GM12878 (cell line): ENCODE results near the gene AKT1S1. TPM values are rescaled to one million over a fixed set of nuclear protein-coding genes. Genes with fewer than 3 reads are reported as not detected.
A peak's percentile ranks its signal among the peaks of the same experiment; 100 is the strongest.

ENCODE experiments used
- BACH1 ChIP-seq: fragments of 450-650 bp; IDR thresholded peaks from 2 replicates; pipeline ENCODE4 v1.6.1; 2017; ENCODE audit warnings: mild to moderate bottlenecking, borderline replicate concordance
- BMI1 ChIP-seq: fragments of 450-650 bp; IDR thresholded peaks from 2 replicates; pipeline ENCODE4 v1.6.1; 2016; ENCODE audit warnings: mild to moderate bottlenecking, moderate library complexity, borderline replicate concordance
- EGR1 ChIP-seq, 2 experiments: IDR thresholded peaks; 1 replicate in 1 of 2; 2 replicates in 1 of 2; pipeline ENCODE4 v1.6.1; 2011 to 2012; ENCODE audit warnings: low read depth in 2 of 2, low read length in 2 of 2, borderline replicate concordance in 1 of 2, mild to moderate bottlenecking in 1 of 2, moderate library complexity in 1 of 2
- ESRRA ChIP-seq: IDR thresholded peaks from 2 replicates; pipeline ENCODE4 v1.6.1; 2012; ENCODE audit warnings: mild to moderate bottlenecking, low read length, improper control_type of control experiment
- HDGF ChIP-seq: fragments of 450-650 bp; IDR thresholded peaks from 2 replicates; pipeline ENCODE4 v1.6.1; 2016; ENCODE audit warnings: antibody characterized with exemption
- IKZF2 ChIP-seq, 2 experiments: fragments of 450-650 bp; IDR thresholded peaks; 2 replicates each; pipeline ENCODE4 v1.6.1; 2017; ENCODE audit warnings: mild to moderate bottlenecking in 2 of 2, moderate library complexity in 2 of 2
- IRF4 ChIP-seq: IDR thresholded peaks from 2 replicates; pipeline ENCODE4 v1.6.1; 2011; ENCODE audit warnings: low read depth, low read length
- MXI1 ChIP-seq: fragments of 150-350 bp; IDR thresholded peaks from 2 replicates; pipeline ENCODE4 v1.6.1; 2011; ENCODE audit warnings: low read depth, mild to moderate bottlenecking, inconsistent platforms, low read length, improper control_type of control experiment
- MYC ChIP-seq: IDR thresholded peaks from 2 replicates; pipeline ENCODE4 v1.6.1; 2011; ENCODE audit warnings: mild to moderate bottlenecking, low read length, moderate library complexity, inconsistent platforms; ENCODE audit not compliant: insufficient read depth, insufficient replicate concordance, insufficient read length, severe bottlenecking
- NR2F1 ChIP-seq: fragments of 450-650 bp; conservative IDR thresholded peaks from 2 replicates; pipeline ENCODE4 v1.6.1; 2017; ENCODE audit warnings: mild to moderate bottlenecking
- PML ChIP-seq: IDR thresholded peaks from 2 replicates; pipeline ENCODE4 v1.6.1; 2012; ENCODE audit warnings: low read length, inconsistent platforms
- POU2F2 ChIP-seq: IDR thresholded peaks from 3 replicates; pipeline ENCODE4 v1.6.1; 2011; ENCODE audit warnings: low read depth, mild to moderate bottlenecking, low read length, borderline replicate concordance
- RUNX3 ChIP-seq: IDR thresholded peaks from 2 replicates; pipeline ENCODE4 v1.6.1; 2012; ENCODE audit warnings: low read length, inconsistent platforms
- SIN3A ChIP-seq: IDR thresholded peaks from 2 replicates; pipeline ENCODE4 v1.6.1; 2012; ENCODE audit warnings: low read depth, low read length, improper control_type of control experiment
- SMAD5 ChIP-seq: IDR thresholded peaks from 2 replicates; pipeline ENCODE4 v1.6.1; 2016; ENCODE audit warnings: antibody characterized with exemption, low read depth
- SUZ12 ChIP-seq: fragments of 200-600 bp; sonication (generic); IDR thresholded peaks from one replicate; pipeline ENCODE4 v1.6.1; 2018; ENCODE audit warnings: antibody characterized with exemption, mild to moderate bottlenecking; ENCODE audit not compliant: unreplicated experiment
- TCF3 ChIP-seq: IDR thresholded peaks from 2 replicates; pipeline ENCODE4 v1.6.1; 2012; ENCODE audit warnings: low read depth, mild to moderate bottlenecking, low read length, borderline replicate concordance; ENCODE audit not compliant: insufficient read depth
- TCF7 ChIP-seq: IDR thresholded peaks from 2 replicates; pipeline ENCODE4 v1.6.1; 2014; ENCODE audit warnings: antibody characterized with exemption, borderline replicate concordance
- YBX1 ChIP-seq: fragments of 450-650 bp; IDR thresholded peaks from 2 replicates; pipeline ENCODE4 v1.6.1; 2016; ENCODE audit warnings: antibody characterized with exemption
- ZNF207 ChIP-seq: fragments of 450-650 bp; IDR thresholded peaks from 2 replicates; pipeline ENCODE4 v1.6.1; 2014; ENCODE audit warnings: antibody characterized with exemption, mild to moderate bottlenecking, borderline replicate concordance
- polyA plus RNA-seq, 11 experiments: library from polyadenylated mRNA; depleted of rRNA in 4 of 11; unstranded in 6 of 11; stranded (reverse) in 5 of 11; fragments of >200 nt; fragmentation: Nextera tagmentation in 4 of 11; fragmentation: Illumina TruSeq in 1 of 11; extraction: Ambion mirVana in 4 of 11; extraction: Trizol in 1 of 11; gene quantifications; 1 replicate in 1 of 11; 2 replicates in 10 of 11; pipeline versions ENCODE4 v1.2.1 to v1.2.3, GENCODE V29; 2011 to 2016; ENCODE audit warnings: inconsistent platforms in 2 of 11, missing spikeins in 2 of 11, low read depth in 1 of 11
- total RNA-seq, 4 experiments: library from RNA; depleted of rRNA in 3 of 4; stranded (reverse); fragments of >200 nt in 3 of 4; fragmentation: Illumina TruSeq in 1 of 4; extraction: Trizol in 1 of 4; gene quantifications; 2 replicates each; pipeline versions ENCODE4 v1.2.1 to v1.2.3, GENCODE V29; 2013 to 2021
- TF ChIP-seq, protein P1 (sequence below): fragments of 450-650 bp; IDR thresholded peaks from 2 replicates; pipeline ENCODE4 v1.6.1; 2017; ENCODE audit warnings: borderline replicate concordance
- TF ChIP-seq, protein P2 (sequence below): fragments of 450-650 bp; IDR thresholded peaks from 2 replicates; pipeline ENCODE4 v1.6.1; 2017; ENCODE audit warnings: mild to moderate bottlenecking, moderate library complexity
- TF ChIP-seq, protein P3 (sequence below): fragments of 150-350 bp; IDR thresholded peaks from 2 replicates; pipeline ENCODE4 v1.6.1; 2014; ENCODE audit warnings: mild to moderate bottlenecking, low read depth, low read length

AKT1S1 gene
- total and polyA plus RNA-seq, 10 of the 15 experiments (the other 5 are each of a cell fraction or from before 2014, with no cell fraction given): 0.43 to 23.0 (median 12.3) TPM

DNA sequence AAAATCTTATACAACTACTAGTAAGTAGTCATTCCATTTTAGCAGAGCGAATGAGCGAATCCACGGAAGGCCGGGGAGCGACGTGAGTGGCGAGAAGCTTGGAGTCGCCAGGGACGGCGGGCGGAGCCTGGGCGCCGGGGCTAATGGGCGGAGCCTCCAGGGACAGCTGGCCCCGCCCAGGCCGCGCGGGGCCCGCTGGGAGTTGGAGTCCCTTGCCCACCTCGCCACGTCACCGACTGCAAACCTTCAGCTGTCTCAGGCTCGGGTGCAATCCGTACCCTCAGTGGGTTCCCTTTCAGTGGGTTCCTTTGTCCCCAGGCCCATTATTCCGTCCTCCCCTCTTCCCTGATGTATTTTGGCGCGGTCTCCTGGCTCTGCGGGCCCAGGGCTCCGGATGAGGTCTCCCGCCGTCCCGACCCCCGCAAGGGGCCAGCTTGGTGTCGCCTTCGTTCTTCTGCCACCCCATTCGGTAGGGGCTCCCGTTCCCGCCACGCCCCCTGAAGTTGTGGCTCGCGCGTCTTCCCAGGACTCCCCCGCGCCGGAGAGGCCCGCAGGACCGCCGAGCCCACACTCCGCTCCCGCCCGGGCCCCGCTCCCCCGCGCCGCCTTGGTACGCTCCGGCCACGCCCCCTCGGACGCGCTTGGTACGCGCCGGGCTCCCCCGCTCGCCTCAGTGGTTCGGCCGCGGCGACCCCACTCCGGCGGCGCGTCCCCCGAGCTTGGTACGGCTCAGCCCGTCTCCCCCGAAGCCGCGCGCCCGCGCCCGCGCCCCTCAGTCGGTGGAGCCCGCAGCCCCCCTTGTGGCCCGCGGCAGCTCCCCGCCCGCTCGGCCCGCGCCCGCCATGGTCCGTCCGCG, 26.4 kb downstream of the AKT1S1 start, which contains the start of gene PTOV1 (continued):
- TF ChIP-seq SUZ12 (no peak), IKZF2 (IDR thresholded peaks at IDR 0.05) (peak; percentile 23 to 24; a peak in 1 of 4 replicates), SIN3A (0 out of 2 replicates have a peak, but pooled peaks have one; percentile 41), ZNF207 (peak; percentile 90), EGR1 (IDR thresholded peaks at IDR 0.05; ENCODE audit: borderline replicate concordance in 1 of 2, low read depth in 2 of 2, low read length in 2 of 2) (peak in 1 of 2 experiments; percentile 57; a peak in 1 of 3 replicates), BACH1 (peak; percentile 81), HDGF (peak; percentile 94; the same call in 1 of the 2 replicates), PML (peak; percentile 62; the same call in 1 of the 2 replicates), SMAD5 (no peak), POU2F2 (no peak), RUNX3 (peak; percentile 47; the same call in 1 of the 2 replicates), IRF4 (no peak), MXI1 (peak; percentile 19; the same call in 1 of the 2 replicates), YBX1 (no peak), MYC (no peak), BMI1 (no peak), TCF3 (no peak), TCF7 (no peak), NR2F1 (peak; percentile 53; the same call in 1 of the 2 replicates), ESRRA (no peak)
- TF ChIP-seq, protein P1, sequence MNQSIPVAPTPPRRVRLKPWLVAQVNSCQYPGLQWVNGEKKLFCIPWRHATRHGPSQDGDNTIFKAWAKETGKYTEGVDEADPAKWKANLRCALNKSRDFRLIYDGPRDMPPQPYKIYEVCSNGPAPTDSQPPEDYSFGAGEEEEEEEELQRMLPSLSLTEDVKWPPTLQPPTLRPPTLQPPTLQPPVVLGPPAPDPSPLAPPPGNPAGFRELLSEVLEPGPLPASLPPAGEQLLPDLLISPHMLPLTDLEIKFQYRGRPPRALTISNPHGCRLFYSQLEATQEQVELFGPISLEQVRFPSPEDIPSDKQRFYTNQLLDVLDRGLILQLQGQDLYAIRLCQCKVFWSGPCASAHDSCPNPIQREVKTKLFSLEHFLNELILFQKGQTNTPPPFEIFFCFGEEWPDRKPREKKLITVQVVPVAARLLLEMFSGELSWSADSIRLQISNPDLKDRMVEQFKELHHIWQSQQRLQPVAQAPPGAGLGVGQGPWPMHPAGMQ: no peak
- TF ChIP-seq, protein P2, sequence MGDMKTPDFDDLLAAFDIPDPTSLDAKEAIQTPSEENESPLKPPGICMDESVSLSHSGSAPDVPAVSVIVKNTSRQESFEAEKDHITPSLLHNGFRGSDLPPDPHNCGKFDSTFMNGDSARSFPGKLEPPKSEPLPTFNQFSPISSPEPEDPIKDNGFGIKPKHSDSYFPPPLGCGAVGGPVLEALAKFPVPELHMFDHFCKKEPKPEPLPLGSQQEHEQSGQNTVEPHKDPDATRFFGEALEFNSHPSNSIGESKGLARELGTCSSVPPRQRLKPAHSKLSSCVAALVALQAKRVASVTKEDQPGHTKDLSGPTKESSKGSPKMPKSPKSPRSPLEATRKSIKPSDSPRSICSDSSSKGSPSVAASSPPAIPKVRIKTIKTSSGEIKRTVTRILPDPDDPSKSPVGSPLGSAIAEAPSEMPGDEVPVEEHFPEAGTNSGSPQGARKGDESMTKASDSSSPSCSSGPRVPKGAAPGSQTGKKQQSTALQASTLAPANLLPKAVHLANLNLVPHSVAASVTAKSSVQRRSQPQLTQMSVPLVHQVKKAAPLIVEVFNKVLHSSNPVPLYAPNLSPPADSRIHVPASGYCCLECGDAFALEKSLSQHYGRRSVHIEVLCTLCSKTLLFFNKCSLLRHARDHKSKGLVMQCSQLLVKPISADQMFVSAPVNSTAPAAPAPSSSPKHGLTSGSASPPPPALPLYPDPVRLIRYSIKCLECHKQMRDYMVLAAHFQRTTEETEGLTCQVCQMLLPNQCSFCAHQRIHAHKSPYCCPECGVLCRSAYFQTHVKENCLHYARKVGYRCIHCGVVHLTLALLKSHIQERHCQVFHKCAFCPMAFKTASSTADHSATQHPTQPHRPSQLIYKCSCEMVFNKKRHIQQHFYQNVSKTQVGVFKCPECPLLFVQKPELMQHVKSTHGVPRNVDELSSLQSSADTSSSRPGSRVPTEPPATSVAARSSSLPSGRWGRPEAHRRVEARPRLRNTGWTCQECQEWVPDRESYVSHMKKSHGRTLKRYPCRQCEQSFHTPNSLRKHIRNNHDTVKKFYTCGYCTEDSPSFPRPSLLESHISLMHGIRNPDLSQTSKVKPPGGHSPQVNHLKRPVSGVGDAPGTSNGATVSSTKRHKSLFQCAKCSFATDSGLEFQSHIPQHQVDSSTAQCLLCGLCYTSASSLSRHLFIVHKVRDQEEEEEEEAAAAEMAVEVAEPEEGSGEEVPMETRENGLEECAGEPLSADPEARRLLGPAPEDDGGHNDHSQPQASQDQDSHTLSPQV: 0 out of 2 replicates have a peak, but pooled peaks have one; percentile 19
- TF ChIP-seq, protein P3, sequence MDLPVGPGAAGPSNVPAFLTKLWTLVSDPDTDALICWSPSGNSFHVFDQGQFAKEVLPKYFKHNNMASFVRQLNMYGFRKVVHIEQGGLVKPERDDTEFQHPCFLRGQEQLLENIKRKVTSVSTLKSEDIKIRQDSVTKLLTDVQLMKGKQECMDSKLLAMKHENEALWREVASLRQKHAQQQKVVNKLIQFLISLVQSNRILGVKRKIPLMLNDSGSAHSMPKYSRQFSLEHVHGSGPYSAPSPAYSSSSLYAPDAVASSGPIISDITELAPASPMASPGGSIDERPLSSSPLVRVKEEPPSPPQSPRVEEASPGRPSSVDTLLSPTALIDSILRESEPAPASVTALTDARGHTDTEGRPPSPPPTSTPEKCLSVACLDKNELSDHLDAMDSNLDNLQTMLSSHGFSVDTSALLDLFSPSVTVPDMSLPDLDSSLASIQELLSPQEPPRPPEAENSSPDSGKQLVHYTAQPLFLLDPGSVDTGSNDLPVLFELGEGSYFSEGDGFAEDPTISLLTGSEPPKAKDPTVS: no peak
